Parathyroid adenoma (tissue), 2 donors: ENCODE measurements around the gene RUNX2.

Source experiments
- H2AFZ ChIP-seq: fragments of 300-600 bp; sonication (generic); one replicate; pipeline ENCODE4 v1.7.0; 2017; ENCODE audit warnings: antibody characterized with exemption, mild to moderate bottlenecking
- H3K27ac ChIP-seq: fragments of 300-600 bp; sonication (generic); one replicate; pipeline ENCODE4 v1.7.0; 2017
- H3K27me3 ChIP-seq: fragments of 300-600 bp; sonication (generic); one replicate; pipeline ENCODE4 v1.7.0; 2017; ENCODE audit warnings: low read length; ENCODE audit not compliant: control insufficient read depth, insufficient read depth
- H3K36me3 ChIP-seq: fragments of 300-600 bp; sonication (generic); one replicate; pipeline ENCODE4 v1.7.0; 2017; ENCODE audit warnings: low read length; ENCODE audit not compliant: control insufficient read depth, insufficient read depth
- H3K4me1 ChIP-seq: fragments of 300-600 bp; sonication (generic); one replicate; pipeline ENCODE4 v1.7.0; 2017; ENCODE audit warnings: control low read depth
- H3K4me2 ChIP-seq: fragments of 300-600 bp; sonication (generic); one replicate; pipeline ENCODE4 v1.7.0; 2017; ENCODE audit warnings: low read length
- H3K4me3 ChIP-seq: fragments of 300-600 bp; sonication (generic); one replicate; pipeline ENCODE4 v1.7.0; 2017; ENCODE audit warnings: low read depth, low read length
- H3K79me2 ChIP-seq: fragments of 300-600 bp; sonication (generic); one replicate; pipeline ENCODE4 v1.7.0; 2017; ENCODE audit warnings: control low read depth
- H3K9ac ChIP-seq: fragments of 300-600 bp; sonication (generic); one replicate; pipeline ENCODE4 v1.7.0; 2017; ENCODE audit warnings: mild to moderate bottlenecking
- H3K9me3 ChIP-seq: fragments of 300-600 bp; sonication (generic); one replicate; pipeline ENCODE4 v1.7.0; 2017; ENCODE audit warnings: low read length; ENCODE audit not compliant: control insufficient read depth
- CTCF ChIP-seq: fragments of 300-600 bp; sonication (generic); IDR thresholded peaks from one replicate; pipeline ENCODE4 v1.7.0; 2017; ENCODE audit warnings: antibody characterized with exemption, mild to moderate bottlenecking
- donor health status: primary hyperparathyroidism.

Gene RUNX2

DNA sequence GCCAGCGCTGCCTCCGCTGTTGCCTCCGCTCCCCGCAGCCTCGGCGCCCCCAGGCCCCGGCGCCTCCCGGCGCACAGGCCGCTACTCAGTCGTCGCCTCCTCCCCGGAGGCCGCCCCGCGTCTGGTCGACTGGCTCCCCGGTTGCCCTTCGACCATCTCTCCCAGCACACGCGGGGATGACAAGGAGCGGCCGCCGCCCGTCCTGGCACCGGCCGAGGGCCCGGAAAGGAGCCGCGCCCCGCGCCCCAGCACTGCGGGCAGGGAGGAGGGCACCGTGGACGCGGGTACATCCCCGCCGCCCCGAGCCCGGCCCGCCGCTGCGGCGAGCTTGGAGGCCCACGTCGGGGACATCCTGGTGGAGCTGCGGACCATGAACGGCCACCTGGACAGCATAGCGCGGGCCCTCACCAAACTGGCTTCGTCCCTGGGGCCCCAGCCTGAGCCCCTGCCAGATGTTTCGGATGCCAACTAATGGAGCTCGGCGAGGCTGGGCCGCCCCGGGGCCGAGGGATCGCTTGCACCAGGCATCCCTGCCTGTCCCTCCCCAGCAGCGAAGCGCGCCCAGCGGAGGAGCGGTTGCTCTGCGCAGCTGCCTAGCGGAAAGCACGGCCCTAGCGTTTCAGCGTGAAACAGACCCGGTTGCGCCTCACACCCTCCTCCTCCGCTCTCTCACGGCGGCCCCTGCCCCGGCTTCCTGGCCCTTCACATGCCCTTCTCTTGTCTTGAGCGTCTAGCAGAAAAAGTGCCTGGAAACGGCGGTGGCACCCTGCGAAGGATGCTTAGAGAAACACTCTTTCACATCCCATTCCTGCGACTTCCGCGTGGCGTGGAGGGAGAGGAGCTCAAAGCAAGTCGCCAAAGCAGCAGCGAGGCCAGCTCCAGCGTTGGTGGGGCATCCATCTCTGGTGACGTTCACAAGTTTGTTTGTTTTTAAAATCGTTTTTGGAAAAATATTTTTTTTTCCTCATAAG, 335.4 kb downstream of the RUNX2 start:
- TF ChIP-seq CTCF, result no peak
- no peaks in the 10 kb centered on the region for H3K79me2 ChIP-seq
- no peaks in the 10 kb centered on the region for H3K4me1 ChIP-seq
- no peak overlapping the region for H3K9ac ChIP-seq
- H3K36me3 ChIP-seq, result no peaks in the 10 kb centered on the region
- H3K27ac ChIP-seq, result no peak overlapping the region
- no peaks in the 10 kb centered on the region for H3K27me3 ChIP-seq
- no peaks in the 10 kb centered on the region for H3K9me3 ChIP-seq
- H3K4me2 ChIP-seq, result peak overlapping the region; percentile 55
- H3K4me3 ChIP-seq, result no peak overlapping the region
- H2AFZ ChIP-seq, result peak overlapping the region; percentile 46

DNA sequence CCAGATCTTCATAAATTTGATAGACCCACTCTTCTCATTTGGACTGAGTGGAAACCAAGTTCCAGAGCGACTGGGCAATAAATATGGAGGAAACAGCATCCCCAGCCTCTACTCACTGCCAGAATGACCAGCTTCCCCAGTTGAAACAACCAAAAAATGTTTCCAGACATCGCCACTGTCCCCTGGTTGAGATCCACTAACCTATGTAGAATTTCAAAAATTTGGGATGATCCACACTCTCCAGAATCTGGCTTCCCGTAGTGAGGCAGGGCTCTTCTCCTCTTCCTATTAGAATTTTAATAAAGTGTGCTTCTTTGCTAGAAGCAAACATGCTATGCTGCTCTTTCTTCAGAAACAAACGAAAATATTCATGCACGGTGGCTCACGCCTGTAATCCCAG, 336.6 kb downstream of the RUNX2 start:
- Histone ChIP-seq H3K27ac (no peak overlapping the region), H3K4me2 (no peak overlapping the region), H3K36me3 (no peaks in the 10 kb centered on the region), H3K9ac (no peak overlapping the region), H3K4me3 (no peak overlapping the region), H3K9me3 (no peaks in the 10 kb centered on the region), H3K27me3 (no peaks in the 10 kb centered on the region), H3K4me1 (no peaks in the 10 kb centered on the region), H2AFZ (no peak overlapping the region), H3K79me2 (no peaks in the 10 kb centered on the region)
- TF ChIP-seq CTCF, result no peak

GRCh38 chr6:45665859-45666258, 337.7 kb downstream of the RUNX2 start:
- Histone ChIP-seq H2AFZ (no peak overlapping the region), H3K27me3 (no peaks in the 10 kb centered on the region), H3K4me1 (no peaks in the 10 kb centered on the region), H3K9me3 (no peaks in the 10 kb centered on the region), H3K9ac (no peak overlapping the region), H3K4me2 (no peak overlapping the region), H3K27ac (no peak overlapping the region), H3K4me3 (no peak overlapping the region), H3K79me2 (no peaks in the 10 kb centered on the region), H3K36me3 (no peaks in the 10 kb centered on the region)
- no peak for TF ChIP-seq CTCF

DNA sequence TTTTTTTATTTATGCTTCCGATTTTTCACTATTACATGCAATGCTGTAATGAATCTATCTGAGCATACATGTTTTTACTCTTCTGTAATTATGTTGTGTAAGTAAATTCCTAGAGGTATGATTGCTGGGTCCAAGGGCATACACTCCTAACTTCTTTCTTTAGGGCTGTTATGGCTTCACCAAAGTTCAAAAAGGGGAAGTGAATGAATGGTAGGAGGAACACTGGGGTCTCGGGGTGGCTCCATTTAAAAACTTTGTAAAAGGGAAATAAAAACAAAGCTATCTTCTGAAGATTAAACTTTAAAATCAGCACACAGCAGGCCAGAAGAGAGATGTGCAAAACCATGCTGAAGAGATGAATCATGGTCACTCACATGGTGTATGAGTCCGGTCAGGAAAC, 338.7 kb downstream of the RUNX2 start:
- H3K4me1 ChIP-seq, result no peaks in the 10 kb centered on the region
- no peaks in the 10 kb centered on the region for H3K79me2 ChIP-seq
- H3K4me2 ChIP-seq, result no peak overlapping the region
- H3K4me3 ChIP-seq, result no peak overlapping the region
- no peak overlapping the region for H2AFZ ChIP-seq
- no peaks in the 10 kb centered on the region for H3K36me3 ChIP-seq
- TF ChIP-seq CTCF, result no peak
- H3K9me3 ChIP-seq, result no peaks in the 10 kb centered on the region
- H3K27ac ChIP-seq, result no peak overlapping the region
- H3K9ac ChIP-seq, result no peak overlapping the region
- no peaks in the 10 kb centered on the region for H3K27me3 ChIP-seq

- H3K9ac ChIP-seq, result no peak overlapping the region
- H3K36me3 ChIP-seq, result no peaks in the 10 kb centered on the region
- H3K9me3 ChIP-seq, result no peaks in the 10 kb centered on the region
- H3K4me2 ChIP-seq, result no peak overlapping the region
- H3K4me1 ChIP-seq, result no peaks in the 10 kb centered on the region
- no peak overlapping the region for H3K27ac ChIP-seq
- H3K79me2 ChIP-seq, result no peaks in the 10 kb centered on the region
- H3K27me3 ChIP-seq, result no peaks in the 10 kb centered on the region
- H3K4me3 ChIP-seq, result no peak overlapping the region
- H2AFZ ChIP-seq, result no peak overlapping the region
- TF ChIP-seq CTCF, result no peak
These were observed 339.2 kb downstream of the RUNX2 start for GRCh38 chr6:45667300-45667699.
